HCT116 (cell line): ENCODE measurements around the gene MS4A5.

Experiments used
- ATF3 ChIP-seq: IDR thresholded peaks from 2 replicates; pipeline ENCODE4 v1.6.1; 2012
- CTCF ChIP-seq, 3 experiments: fragments of 200-600 bp in 1 of 3; sonication (generic) in 1 of 3; IDR thresholded peaks in 2 of 3; conservative IDR thresholded peaks in 1 of 3; 2 replicates each; pipeline ENCODE4 v1.5.1; 2012 to 2017; ENCODE audit warnings: low read depth in 2 of 3, low read length in 2 of 3, antibody characterized with exemption in 1 of 3, borderline replicate concordance in 1 of 3, control low read depth in 1 of 3, mild to moderate bottlenecking in 1 of 3, mixed read lengths in 1 of 3, mixed run types in 1 of 3, moderate library complexity in 1 of 3; ENCODE audit not compliant: insufficient read depth in 1 of 3
- EZH2 ChIP-seq: fragments of 200-600 bp; sonication (generic); IDR thresholded peaks from 2 replicates; pipeline ENCODE4 v1.6.1; 2017; ENCODE audit warnings: antibody characterized with exemption, mixed run types
- EZH2phosphoT487 ChIP-seq: fragments of 200-600 bp; IDR thresholded peaks from 2 replicates; pipeline ENCODE4 v1.6.1; 2018; ENCODE audit warnings: antibody characterized with exemption, borderline replicate concordance
- MAX ChIP-seq: IDR thresholded peaks from 2 replicates; pipeline ENCODE4 v1.6.1; 2012
- POLR2A ChIP-seq: IDR thresholded peaks from 2 replicates; pipeline ENCODE4 v1.7.0; 2011; ENCODE audit warnings: borderline replicate concordance; ENCODE audit not compliant: insufficient read depth, insufficient read length; ENCODE audit errors: extremely low read depth
- POLR2AphosphoS5 ChIP-seq: IDR thresholded peaks from 2 replicates; pipeline ENCODE4 v1.6.1; 2011; ENCODE audit warnings: mild to moderate bottlenecking, low read depth, low read length, moderate library complexity
- RAD21 ChIP-seq: IDR thresholded peaks from 2 replicates; pipeline ENCODE4 v1.6.1; 2012; ENCODE audit warnings: low read depth, mild to moderate bottlenecking
- ZNF274 ChIP-seq: fragments of 200-500 bp; sonication (Bioruptor generic); IDR thresholded peaks from 2 replicates; pipeline ENCODE4 v1.6.1; 2014; ENCODE audit warnings: mild to moderate bottlenecking, low read depth, low read length, inconsistent platforms
- TF ChIP-seq, protein P1 (sequence below): IDR thresholded peaks from 2 replicates; pipeline ENCODE4 v1.6.1; 2012; ENCODE audit warnings: low read depth
- TF ChIP-seq, protein P2 (sequence below): IDR thresholded peaks from 2 replicates; pipeline ENCODE4 v1.6.1; 2011; ENCODE audit warnings: mild to moderate bottlenecking, low read length, moderate library complexity; ENCODE audit not compliant: insufficient replicate concordance; ENCODE audit errors: extremely low read depth

DNA sequence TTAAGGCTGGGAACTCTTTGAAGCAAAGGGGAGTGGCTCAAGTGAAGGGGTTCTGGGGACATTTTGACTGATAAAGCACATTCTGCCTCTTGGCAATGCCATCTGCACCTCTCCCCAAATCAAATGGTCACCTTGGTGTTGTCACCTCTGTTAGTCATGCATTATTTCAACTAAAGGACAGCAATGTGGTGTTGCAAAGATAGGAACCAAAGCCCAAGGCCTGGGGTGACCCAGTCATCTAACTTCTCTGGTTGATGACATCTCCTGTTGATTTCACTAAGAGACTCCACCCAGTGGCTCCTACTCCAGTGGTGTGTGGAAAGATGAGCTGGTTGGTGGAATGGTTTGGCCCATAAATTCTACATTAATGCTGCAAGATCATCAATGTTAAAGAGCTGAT, 18.5 kb downstream of the MS4A5 start:
- no peak for TF ChIP-seq RAD21
- no peak for TF ChIP-seq ATF3
- no peak for TF ChIP-seq ZNF274
- no peak for TF ChIP-seq POLR2A
- TF ChIP-seq POLR2AphosphoS5, result no peak
- TF ChIP-seq, protein P1, sequence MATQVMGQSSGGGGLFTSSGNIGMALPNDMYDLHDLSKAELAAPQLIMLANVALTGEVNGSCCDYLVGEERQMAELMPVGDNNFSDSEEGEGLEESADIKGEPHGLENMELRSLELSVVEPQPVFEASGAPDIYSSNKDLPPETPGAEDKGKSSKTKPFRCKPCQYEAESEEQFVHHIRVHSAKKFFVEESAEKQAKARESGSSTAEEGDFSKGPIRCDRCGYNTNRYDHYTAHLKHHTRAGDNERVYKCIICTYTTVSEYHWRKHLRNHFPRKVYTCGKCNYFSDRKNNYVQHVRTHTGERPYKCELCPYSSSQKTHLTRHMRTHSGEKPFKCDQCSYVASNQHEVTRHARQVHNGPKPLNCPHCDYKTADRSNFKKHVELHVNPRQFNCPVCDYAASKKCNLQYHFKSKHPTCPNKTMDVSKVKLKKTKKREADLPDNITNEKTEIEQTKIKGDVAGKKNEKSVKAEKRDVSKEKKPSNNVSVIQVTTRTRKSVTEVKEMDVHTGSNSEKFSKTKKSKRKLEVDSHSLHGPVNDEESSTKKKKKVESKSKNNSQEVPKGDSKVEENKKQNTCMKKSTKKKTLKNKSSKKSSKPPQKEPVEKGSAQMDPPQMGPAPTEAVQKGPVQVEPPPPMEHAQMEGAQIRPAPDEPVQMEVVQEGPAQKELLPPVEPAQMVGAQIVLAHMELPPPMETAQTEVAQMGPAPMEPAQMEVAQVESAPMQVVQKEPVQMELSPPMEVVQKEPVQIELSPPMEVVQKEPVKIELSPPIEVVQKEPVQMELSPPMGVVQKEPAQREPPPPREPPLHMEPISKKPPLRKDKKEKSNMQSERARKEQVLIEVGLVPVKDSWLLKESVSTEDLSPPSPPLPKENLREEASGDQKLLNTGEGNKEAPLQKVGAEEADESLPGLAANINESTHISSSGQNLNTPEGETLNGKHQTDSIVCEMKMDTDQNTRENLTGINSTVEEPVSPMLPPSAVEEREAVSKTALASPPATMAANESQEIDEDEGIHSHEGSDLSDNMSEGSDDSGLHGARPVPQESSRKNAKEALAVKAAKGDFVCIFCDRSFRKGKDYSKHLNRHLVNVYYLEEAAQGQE, result no peak
- no peak for TF ChIP-seq CTCF (IDR thresholded peaks at IDR 0.05 in 2 of 3, conservative IDR thresholded peaks at IDR 0.05 in 1 of 3; ENCODE audit: borderline replicate concordance in 1 of 3, insufficient read depth in 1 of 3, low read depth in 2 of 3, low read length in 2 of 3)
- no peak for TF ChIP-seq EZH2
- no peak for TF ChIP-seq MAX
- TF ChIP-seq, protein P2, sequence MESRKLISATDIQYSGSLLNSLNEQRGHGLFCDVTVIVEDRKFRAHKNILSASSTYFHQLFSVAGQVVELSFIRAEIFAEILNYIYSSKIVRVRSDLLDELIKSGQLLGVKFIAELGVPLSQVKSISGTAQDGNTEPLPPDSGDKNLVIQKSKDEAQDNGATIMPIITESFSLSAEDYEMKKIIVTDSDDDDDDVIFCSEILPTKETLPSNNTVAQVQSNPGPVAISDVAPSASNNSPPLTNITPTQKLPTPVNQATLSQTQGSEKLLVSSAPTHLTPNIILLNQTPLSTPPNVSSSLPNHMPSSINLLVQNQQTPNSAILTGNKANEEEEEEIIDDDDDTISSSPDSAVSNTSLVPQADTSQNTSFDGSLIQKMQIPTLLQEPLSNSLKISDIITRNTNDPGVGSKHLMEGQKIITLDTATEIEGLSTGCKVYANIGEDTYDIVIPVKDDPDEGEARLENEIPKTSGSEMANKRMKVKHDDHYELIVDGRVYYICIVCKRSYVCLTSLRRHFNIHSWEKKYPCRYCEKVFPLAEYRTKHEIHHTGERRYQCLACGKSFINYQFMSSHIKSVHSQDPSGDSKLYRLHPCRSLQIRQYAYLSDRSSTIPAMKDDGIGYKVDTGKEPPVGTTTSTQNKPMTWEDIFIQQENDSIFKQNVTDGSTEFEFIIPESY, result no peak
- no peak for TF ChIP-seq EZH2phosphoT487
